HG02973 (cell line): ENCODE results near the gene GBGT1.

Source experiments
- ATAC-seq: cut with Tn5 transposase; IDR thresholded peaks from one replicate; pipeline ENCODE4 v1.9.1; 2021; ENCODE audit warnings: moderate library complexity; ENCODE audit not compliant: unreplicated experiment

The GBGT1 gene

GRCh38 chr9:133166392-133166791, 2.7 kb upstream of the GBGT1 start:
- no peak for ATAC-seq

GRCh38 chr9:133165452-133165730, 1.7 kb upstream of the GBGT1 start:
- no peak for ATAC-seq

DNA sequence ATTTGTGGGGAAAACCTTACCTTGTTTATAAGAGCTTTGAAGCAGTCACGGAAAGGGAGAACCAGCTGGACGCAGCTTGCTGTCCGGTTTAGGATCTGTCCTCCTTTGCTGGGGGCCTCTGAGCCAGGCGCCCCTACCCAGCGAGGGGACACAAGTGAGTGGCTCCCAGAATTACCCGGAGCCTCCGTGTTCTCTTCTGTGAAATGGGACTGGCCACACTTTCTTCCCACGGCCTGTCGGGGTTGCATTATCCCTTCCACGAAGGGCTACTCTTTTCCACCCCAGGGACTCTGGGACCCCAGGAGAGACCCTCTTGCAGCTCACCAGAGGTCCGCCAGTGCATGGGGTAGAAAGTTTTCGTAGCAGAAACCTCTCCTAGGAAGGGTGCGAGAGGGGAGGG, 477 bp upstream of the GBGT1 start:
- ATAC-seq, result no peak

GRCh38 chr9:133162861-133163503, 732 bp downstream of the GBGT1 start:
- ATAC-seq, result no peak

DNA sequence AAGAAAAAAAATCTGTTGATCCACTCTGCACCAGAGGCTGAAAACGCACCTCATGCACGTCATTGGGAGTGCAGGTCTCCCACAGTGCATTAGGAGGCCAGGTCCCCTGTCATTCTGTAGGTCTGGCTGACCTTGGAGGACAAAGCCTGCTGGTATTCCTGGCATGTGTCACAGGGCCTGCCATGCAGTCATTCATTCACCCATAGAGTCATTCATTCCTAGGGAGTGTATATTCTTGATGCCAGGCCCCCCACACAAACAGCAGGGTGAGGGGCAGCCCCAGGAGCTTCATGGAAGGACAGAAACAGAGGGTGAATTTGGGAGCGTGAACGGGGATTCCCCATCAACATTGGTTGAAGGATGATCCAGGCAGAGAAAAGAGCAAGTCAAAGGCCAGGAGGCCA, 2.2 kb downstream of the GBGT1 start:
- ATAC-seq, result no peak

GRCh38 chr9:133160742-133161546, 2.8 kb downstream of the GBGT1 start:
- no peak for ATAC-seq

GRCh38 chr9:133158695-133159094, 5.0 kb downstream of the GBGT1 start:
- no peak for ATAC-seq

- ATAC-seq, result no peak
Measured at GRCh38 chr9:133155156-133155555, 8.6 kb downstream of the GBGT1 start.

DNA sequence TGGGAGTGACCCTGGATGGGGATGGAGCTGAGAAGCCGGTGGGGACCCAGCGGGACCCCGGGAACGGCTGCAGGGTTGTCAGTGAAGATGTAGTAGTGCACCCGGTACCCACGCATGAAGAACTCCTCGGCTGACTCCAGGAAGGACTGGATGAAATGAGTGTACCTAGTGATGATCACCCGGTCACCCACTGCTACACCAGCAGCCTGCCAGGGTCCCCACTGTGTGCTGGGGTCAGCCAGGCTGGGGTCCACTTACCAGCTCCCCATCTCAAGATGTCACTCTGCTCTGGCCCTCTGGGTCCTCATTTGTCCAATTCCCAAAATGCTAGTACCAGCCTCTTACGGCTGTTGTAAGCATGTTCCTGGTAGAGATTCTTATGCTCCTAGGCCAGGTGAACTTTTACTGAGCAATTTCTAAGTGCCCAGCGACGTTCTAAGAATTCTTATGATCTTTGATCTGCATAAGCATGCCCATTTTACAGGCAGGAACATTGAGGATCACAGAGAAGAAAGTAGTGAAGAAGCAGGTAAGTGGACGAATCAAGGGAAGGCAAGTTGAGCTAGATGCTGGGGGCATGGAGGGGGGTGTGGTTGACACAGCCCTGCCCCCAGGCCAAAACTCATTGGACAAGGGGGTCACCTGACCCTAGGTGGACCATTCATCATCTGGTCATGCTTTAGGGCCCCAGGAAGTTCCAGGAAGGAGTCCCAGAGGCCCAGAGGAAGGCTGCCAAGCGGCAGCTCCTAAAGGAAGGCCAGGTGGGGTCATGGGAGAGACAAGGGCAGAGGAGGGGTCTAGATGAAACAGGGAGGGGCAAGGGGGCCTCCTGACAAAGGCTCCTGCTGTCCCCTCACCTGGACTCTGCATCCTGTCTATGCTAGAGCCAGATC, 9.4 kb downstream of the GBGT1 start:
- ATAC-seq, result no peak

GRCh38 chr9:133153227-133154096, 10.3 kb downstream of the GBGT1 start:
- no peak for ATAC-seq

DNA sequence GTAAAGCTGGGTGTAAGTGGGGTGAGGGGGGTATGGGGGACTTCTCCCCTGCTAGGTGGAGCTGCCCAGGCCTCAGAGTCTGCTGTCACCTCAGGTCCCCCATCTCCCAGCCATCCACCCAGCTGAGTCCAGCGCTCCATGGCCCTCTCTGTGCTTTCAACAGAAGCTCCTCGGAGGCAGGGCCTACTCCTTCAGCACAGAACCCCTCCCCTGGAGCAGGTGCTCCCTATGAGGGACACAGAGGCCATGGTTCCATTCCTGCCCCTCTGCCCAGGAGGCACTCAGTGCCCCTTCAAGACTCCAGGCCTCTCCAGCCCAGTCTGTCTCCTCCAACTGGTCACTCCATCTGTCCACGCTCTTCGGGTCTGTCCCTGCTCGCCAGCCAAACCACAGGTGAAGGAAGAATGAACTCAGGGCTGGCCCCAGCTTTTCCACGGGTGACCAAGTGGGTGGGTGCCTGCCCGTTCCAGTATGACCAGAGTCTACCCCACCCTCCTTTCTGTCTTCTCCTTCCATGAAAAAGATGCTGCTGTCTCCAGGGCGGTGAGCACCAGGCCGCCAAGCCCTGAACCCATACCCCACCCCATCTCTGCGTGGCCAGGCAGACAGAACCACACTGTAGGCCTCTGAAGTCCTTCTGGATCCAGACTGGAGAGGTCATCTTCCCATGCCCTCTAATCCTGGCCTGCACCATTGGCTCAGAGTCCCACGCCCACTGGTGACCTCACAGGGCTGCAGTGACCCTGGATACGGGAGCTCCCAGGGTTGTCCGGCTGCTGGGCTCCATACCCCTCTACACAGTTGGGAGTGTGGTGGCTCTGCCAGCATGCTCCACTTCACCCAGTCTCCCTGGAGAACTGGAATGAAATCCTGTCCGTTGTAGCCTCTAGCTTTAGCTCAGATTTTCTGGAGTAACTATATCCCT, 11.9 kb downstream of the GBGT1 start:
- ATAC-seq, result no peak

GRCh38 chr9:133151041-133151440, 12.7 kb downstream of the GBGT1 start:
- no peak for ATAC-seq

DNA sequence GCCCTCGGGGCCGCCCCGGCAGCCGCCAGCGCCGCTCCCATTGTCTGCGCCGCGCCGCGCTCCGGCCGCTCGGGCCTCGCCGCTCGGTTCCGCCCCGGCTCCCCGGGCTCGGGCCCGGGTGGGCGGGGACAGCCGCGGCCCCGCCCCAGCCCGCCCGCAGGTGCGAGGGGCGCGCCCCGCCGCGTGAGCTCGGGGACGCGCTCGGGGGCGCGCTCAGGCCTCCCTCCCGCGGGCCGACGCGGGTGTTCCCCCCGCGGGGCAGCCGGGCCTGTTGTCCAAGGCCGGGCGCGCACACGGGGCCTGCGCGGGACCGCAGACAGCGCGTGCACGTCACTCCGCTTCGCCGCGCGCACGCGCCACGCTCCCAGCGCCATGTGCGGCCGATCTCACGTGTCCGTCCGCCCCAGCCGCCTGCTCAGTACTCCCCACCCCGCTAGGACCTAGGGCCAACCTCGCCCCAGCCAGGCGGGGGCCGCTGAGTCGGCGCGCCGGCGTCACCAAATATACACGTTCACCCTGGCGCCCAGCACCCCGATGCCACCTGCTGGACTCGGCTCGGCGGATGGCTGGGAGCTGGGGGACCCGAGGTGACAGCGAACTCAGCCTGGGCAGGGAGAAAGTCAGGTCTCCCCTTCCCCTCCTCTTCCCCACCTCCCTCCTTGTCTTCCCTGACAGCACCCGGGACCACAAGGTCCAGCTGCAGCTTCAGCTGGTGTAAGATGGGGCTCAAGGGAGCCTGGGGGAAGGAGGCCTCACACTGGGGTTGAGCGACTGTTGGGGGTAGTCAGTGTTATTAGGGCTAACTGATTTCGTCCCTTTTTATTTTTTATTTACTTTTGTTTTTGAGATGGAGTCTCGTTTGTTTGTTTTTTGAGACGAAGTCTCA, 14.3 kb downstream of the GBGT1 start:
- ATAC-seq, result peak; percentile 58

GRCh38 chr9:133148199-133149129, 15.2 kb downstream of the GBGT1 start:
- ATAC-seq, result peak; percentile 19

DNA sequence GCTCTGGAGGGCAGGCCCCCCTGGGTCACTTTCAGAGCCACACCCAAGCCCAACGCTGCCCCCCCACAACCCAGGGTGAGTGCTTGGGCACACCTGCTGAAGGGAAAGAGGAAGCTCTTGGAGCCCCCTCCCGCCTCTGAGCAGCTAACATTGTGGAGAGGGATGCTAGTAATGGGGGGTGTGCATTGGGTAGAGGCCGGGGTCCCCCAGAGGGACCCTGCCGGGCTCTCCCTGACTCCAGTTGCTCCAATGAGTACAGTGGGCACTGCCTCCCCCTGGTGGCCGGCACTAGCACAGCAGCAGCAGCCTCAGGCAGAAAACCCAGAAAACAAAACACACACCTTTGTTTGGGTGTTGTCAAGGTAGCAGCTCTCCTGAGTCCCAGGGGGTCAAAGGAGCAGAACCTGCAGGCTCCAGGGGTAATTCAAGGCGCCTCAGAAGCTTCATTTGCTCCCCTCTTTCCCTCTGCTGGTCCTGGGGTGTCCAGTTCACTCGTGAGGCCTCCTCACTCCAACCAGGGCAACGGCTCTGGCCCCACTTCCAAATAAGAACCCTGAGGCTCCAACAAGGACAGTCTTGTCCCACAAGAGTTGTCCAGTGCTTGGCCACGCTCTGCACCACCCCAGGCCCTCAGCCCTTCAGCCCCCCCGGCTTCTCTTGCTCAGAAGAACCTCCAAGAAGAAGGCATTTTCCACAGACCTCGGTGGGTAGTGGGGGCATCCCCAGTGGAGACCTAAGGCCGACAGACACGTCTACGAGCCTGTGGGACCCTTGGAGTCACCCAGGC, 16.1 kb downstream of the GBGT1 start:
- ATAC-seq, result no peak

- no peak for ATAC-seq
Measured at GRCh38 chr9:133146746-133147411, 16.8 kb downstream of the GBGT1 start.
